OCI-LY1 (cell line): ENCODE results near the gene KIF13A.

Experiments
- H2AFZ ChIP-seq: fragments of 200-600 bp; sonication (generic), shearing (Covaris generic); 2 replicates; pipeline ENCODE4 v1.6.0; 2014; ENCODE audit warnings: antibody characterized with exemption, mild to moderate bottlenecking, low read length
- H3F3A ChIP-seq: fragments of 200-600 bp; sonication (generic), shearing (Covaris generic); 2 replicates; pipeline ENCODE4 v1.6.0; 2014; ENCODE audit warnings: mild to moderate bottlenecking, antibody characterized with exemption, low read length, moderate library complexity; ENCODE audit not compliant: insufficient read depth
- H3K27ac ChIP-seq: fragments of 200-600 bp; sonication (generic); 2 replicates; pipeline ENCODE4 v1.5.1; 2014; ENCODE audit warnings: low read length, mixed run types, mild to moderate bottlenecking, low read depth; ENCODE audit not compliant: poor library complexity, severe bottlenecking
- H3K27me3 ChIP-seq: fragments of 200-600 bp; sonication (generic); 2 replicates; pipeline ENCODE4 v1.6.0; 2014; ENCODE audit warnings: antibody characterized with exemption, mild to moderate bottlenecking, low read length, moderate library complexity; ENCODE audit not compliant: insufficient read depth
- H3K36me3 ChIP-seq: fragments of 200-600 bp; sonication (generic); 2 replicates; pipeline ENCODE4 v1.6.1; 2014; ENCODE audit warnings: mild to moderate bottlenecking, antibody characterized with exemption, low read length, moderate library complexity, mixed read lengths; ENCODE audit not compliant: insufficient read depth
- H3K4me1 ChIP-seq: fragments of 200-600 bp; sonication (generic); 2 replicates; pipeline ENCODE4 v1.5.1; 2014; ENCODE audit warnings: mild to moderate bottlenecking, low read length, moderate library complexity; ENCODE audit not compliant: insufficient read depth, severe bottlenecking
- H3K4me2 ChIP-seq: fragments of 200-600 bp; sonication (generic), shearing (Covaris generic); 2 replicates; pipeline ENCODE4 v1.6.1; 2014; ENCODE audit warnings: low read length
- H3K4me3 ChIP-seq: fragments of 200-600 bp; sonication (generic); 2 replicates; pipeline ENCODE4 v1.5.1; 2014; ENCODE audit warnings: low read length, low read depth, mild to moderate bottlenecking, mixed read lengths; ENCODE audit not compliant: poor library complexity, severe bottlenecking
- H3K79me2 ChIP-seq: fragments of 200-600 bp; shearing (Covaris generic); 2 replicates; pipeline ENCODE4 v1.6.1; 2016; ENCODE audit warnings: mixed run types, low read length, mixed read lengths; ENCODE audit not compliant: insufficient read depth
- H3K9ac ChIP-seq: fragments of 200-600 bp; sonication (generic), shearing (Covaris generic); 2 replicates; pipeline ENCODE4 v1.6.1; 2014; ENCODE audit warnings: mild to moderate bottlenecking, low read length, mixed read lengths
- H3K9me2 ChIP-seq: fragments of 200-600 bp; sonication (generic), shearing (Covaris generic); 2 replicates; pipeline ENCODE4 v1.6.1; 2014; ENCODE audit warnings: low read depth, mild to moderate bottlenecking, low read length, mixed read lengths
- H3K9me3 ChIP-seq: fragments of 200-600 bp; shearing (Covaris generic); 2 replicates; pipeline ENCODE4 v1.6.1; 2014; ENCODE audit warnings: low read length, mixed read lengths
- H4K20me1 ChIP-seq: fragments of 200-600 bp; sonication (generic), shearing (Covaris generic); 2 replicates; pipeline ENCODE4 v1.6.0; 2016; ENCODE audit warnings: mild to moderate bottlenecking, low read length; ENCODE audit not compliant: insufficient read depth
- EZH2 ChIP-seq: fragments of 200-600 bp; sonication (generic), shearing (Covaris generic); IDR thresholded peaks from 2 replicates; pipeline ENCODE4 v1.8.0; 2017; ENCODE audit warnings: borderline replicate concordance, mixed run types, mild to moderate bottlenecking, antibody characterized with exemption, low read length, moderate library complexity, mixed read lengths
- TF ChIP-seq, protein P1 (sequence below): fragments of 200-600 bp; sonication (generic), shearing (Covaris generic); IDR thresholded peaks from 2 replicates; pipeline ENCODE4 v1.5.1; 2017; ENCODE audit warnings: mild to moderate bottlenecking, antibody characterized with exemption, low read length, moderate library complexity, mixed read lengths

The KIF13A gene

DNA sequence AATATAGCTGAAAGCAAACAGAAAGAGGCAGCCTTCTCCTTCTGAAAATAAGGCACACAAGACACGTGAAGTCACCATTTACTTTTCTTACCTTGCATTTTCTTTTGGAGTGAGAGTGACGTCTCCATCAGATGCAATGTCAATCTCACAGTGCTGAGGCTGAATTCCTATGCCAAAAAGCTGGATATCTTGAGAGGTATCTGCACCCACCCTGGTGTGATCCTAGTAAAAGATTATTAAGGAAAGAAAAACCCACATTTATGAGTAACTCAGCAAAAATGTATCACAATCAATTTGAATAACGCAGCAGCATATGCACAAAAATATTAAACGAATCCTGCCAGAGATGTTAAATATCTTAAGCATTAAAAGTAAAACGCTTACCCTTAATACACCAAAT lies 159.3 kb downstream of the KIF13A start:
- TF ChIP-seq EZH2, result no peak
- TF ChIP-seq, protein P1, sequence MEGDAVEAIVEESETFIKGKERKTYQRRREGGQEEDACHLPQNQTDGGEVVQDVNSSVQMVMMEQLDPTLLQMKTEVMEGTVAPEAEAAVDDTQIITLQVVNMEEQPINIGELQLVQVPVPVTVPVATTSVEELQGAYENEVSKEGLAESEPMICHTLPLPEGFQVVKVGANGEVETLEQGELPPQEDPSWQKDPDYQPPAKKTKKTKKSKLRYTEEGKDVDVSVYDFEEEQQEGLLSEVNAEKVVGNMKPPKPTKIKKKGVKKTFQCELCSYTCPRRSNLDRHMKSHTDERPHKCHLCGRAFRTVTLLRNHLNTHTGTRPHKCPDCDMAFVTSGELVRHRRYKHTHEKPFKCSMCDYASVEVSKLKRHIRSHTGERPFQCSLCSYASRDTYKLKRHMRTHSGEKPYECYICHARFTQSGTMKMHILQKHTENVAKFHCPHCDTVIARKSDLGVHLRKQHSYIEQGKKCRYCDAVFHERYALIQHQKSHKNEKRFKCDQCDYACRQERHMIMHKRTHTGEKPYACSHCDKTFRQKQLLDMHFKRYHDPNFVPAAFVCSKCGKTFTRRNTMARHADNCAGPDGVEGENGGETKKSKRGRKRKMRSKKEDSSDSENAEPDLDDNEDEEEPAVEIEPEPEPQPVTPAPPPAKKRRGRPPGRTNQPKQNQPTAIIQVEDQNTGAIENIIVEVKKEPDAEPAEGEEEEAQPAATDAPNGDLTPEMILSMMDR, result no peak
- H4K20me1 ChIP-seq, result no peaks in the 10 kb centered on the region
- H3K36me3 ChIP-seq, result no peaks in the 10 kb centered on the region
- no peak overlapping the region for H3K4me2 ChIP-seq
- no peak overlapping the region for H3K27ac ChIP-seq
- H3K79me2 ChIP-seq, result no peaks in the 10 kb centered on the region
- H3K4me3 ChIP-seq, result no peak overlapping the region
- H3K9me2 ChIP-seq, result no peaks in the 10 kb centered on the region
- H3F3A ChIP-seq, result no peaks in the 10 kb centered on the region
- H3K4me1 ChIP-seq, result no peaks in the 10 kb centered on the region
- H2AFZ ChIP-seq, result no peak overlapping the region
- no peak overlapping the region for H3K9ac ChIP-seq
- no peaks in the 10 kb centered on the region for H3K27me3 ChIP-seq
- no peaks in the 10 kb centered on the region for H3K9me3 ChIP-seq

DNA sequence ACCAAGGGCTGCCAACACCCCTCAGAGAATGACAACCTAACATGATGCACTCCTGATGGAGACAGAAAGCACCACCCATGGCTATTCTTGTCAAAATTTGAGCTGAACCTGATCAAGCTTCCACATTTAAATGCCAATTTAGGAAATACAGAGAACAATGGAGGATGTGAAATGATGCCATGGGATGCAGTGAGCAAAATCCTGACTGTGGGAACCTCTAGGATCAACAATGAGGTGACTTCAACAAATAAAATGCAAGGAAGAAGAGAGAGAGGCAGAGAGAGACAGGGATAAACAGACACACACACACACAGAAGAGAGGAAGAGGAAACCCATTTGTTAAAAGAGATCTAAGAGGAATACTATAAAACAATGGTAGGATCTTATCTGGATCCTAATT lies 161.1 kb downstream of the KIF13A start:
- Histone ChIP-seq H3K4me3 (no peak overlapping the region), H3K27ac (no peak overlapping the region), H3K36me3 (no peaks in the 10 kb centered on the region), H4K20me1 (no peaks in the 10 kb centered on the region), H3K9me3 (no peaks in the 10 kb centered on the region), H2AFZ (no peak overlapping the region), H3K79me2 (no peaks in the 10 kb centered on the region), H3K4me1 (no peaks in the 10 kb centered on the region), H3K27me3 (no peaks in the 10 kb centered on the region), H3K4me2 (no peak overlapping the region), H3K9me2 (no peaks in the 10 kb centered on the region), H3K9ac (no peak overlapping the region), H3F3A (no peaks in the 10 kb centered on the region)
- TF ChIP-seq EZH2, result no peak
- TF ChIP-seq, protein P1, result no peak

DNA sequence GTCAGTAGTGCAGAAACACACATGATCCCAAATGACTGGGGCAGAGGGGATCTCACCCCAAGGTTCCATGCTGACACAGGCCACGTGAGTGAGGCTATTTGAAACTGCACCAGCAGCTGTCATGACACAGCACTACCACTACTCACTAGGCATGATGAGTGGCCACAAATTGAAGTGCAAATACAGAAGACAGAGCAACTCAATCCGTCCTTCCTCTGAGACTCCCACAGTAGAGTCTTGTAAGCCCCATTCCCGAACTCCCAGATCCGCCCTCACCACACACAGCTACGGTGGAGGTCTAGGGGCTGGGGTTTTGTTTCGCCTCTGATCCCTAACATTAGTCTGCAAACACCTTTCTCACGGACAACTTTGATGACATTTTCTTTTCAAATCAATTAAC lies 167.4 kb downstream of the KIF13A start:
- TF ChIP-seq EZH2, result no peak
- TF ChIP-seq, protein P1, result no peak
- no peak overlapping the region for H2AFZ ChIP-seq
- H3K27ac ChIP-seq, result no peak overlapping the region

More for the DNA sequence above, 167.4 kb downstream of the KIF13A start:
- no peak overlapping the region for H3K9ac ChIP-seq
- H3K27me3 ChIP-seq, result no peaks in the 10 kb centered on the region
- H3K9me3 ChIP-seq, result no peaks in the 10 kb centered on the region
- H3K36me3 ChIP-seq, result no peaks in the 10 kb centered on the region
- no peaks in the 10 kb centered on the region for H3K9me2 ChIP-seq
- no peak overlapping the region for H3K4me2 ChIP-seq
- no peaks in the 10 kb centered on the region for H3K4me1 ChIP-seq
- H4K20me1 ChIP-seq, result no peaks in the 10 kb centered on the region
- no peaks in the 10 kb centered on the region for H3F3A ChIP-seq
- no peaks in the 10 kb centered on the region for H3K79me2 ChIP-seq
- H3K4me3 ChIP-seq, result no peak overlapping the region
